ENCODE results near the gene INSYN2B. TPM values are rescaled to one million over a fixed set of nuclear protein-coding genes. Genes with fewer than 3 reads are reported as not detected.

INSYN2B gene
- polyA plus RNA-seq, 1 donor (not counting 4 experiments of a cell fraction or from before 2014, with no cell fraction given): 0.16 TPM

GRCh38 chr5:169945831-169946261 lies 34.4 kb downstream of the INSYN2B start:
- Histone ChIP-seq H3K36me3 (ENCODE audit: control insufficient read depth in 2 of 2, extremely low read depth in 1 of 2, insufficient read depth in 2 of 2, low read length in 2 of 2) (no peaks in the 10 kb centered on the region), H3K27me3 (ENCODE audit: control insufficient read depth, extremely low read depth, insufficient read depth, low read length) (no peaks in the 10 kb centered on the region), H3K9ac (ENCODE audit: control insufficient read depth, extremely low read depth, insufficient read depth, low read length) (no peak overlapping the region), H3K27ac (ENCODE audit: control insufficient read depth, insufficient read depth, low read length) (no peak overlapping the region), H2AFZ (ENCODE audit: control insufficient read depth, low read length) (no peak overlapping the region), H3K4me2 (ENCODE audit: control insufficient read depth, extremely low read depth, insufficient read depth, low read depth, low read length) (no peak overlapping the region), H3K9me3 (ENCODE audit: control insufficient read depth, low read depth, low read length) (no peaks in the 10 kb centered on the region), H3K4me3 (ENCODE audit: control insufficient read depth in 2 of 3, extremely low read depth in 1 of 3, insufficient read depth in 2 of 3, low read depth in 1 of 3, low read length in 3 of 3) (no peak overlapping the region), H3K79me2 (ENCODE audit: control insufficient read depth, insufficient read depth, low read length) (no peaks in the 10 kb centered on the region), H3K4me1 (ENCODE audit: control insufficient read depth, extremely low read depth, insufficient read depth, low read length) (peaks cover 8% of the 10 kb centered on the region), H4K20me1 (ENCODE audit: control insufficient read depth, extremely low read depth, insufficient read depth, low read length) (no peaks in the 10 kb centered on the region), H3K9me1 (ENCODE audit: control insufficient read depth, extremely low read depth, insufficient read depth, low read length) (no peaks in the 10 kb centered on the region)
- dilution Hi-C loops (cut with MboI; ENCODE audit: extremely low pct_ligation_motif_present, low sequenced_read_pairs): no loop called here
- no peak for TF ChIP-seq EZH2 (IDR thresholded peaks at IDR 0.05; ENCODE audit: low read length)
- TF ChIP-seq CTCF (optimal IDR thresholded peaks at IDR 0.05 in 1 of 3, IDR thresholded peaks at IDR 0.05 in 1 of 3, conservative IDR thresholded peaks at IDR 0.05 in 1 of 3; ENCODE audit: extremely low read depth in 1 of 3, insufficient read depth in 2 of 3, low read length in 3 of 3): no peak
- DNase-seq (ENCODE audit: low read depth, low spot score): no peak
- FAIRE-seq: no peak

GRCh38 chr5:169944922-169945680 lies 35.2 kb downstream of the INSYN2B start:
- no peaks in the 10 kb centered on the region for H3K9me3 ChIP-seq (ENCODE audit: control insufficient read depth, low read depth, low read length)
- no peaks in the 10 kb centered on the region for H3K27me3 ChIP-seq (ENCODE audit: control insufficient read depth, extremely low read depth, insufficient read depth, low read length)
- H3K27ac ChIP-seq (ENCODE audit: control insufficient read depth, insufficient read depth, low read length): no peak overlapping the region
- H3K36me3 ChIP-seq (ENCODE audit: control insufficient read depth in 2 of 2, extremely low read depth in 1 of 2, insufficient read depth in 2 of 2, low read length in 2 of 2): no peaks in the 10 kb centered on the region
- H3K4me1 ChIP-seq (ENCODE audit: control insufficient read depth, extremely low read depth, insufficient read depth, low read length): peaks cover 8% of the 10 kb centered on the region
- no peak overlapping the region for H3K4me3 ChIP-seq (ENCODE audit: control insufficient read depth in 2 of 3, extremely low read depth in 1 of 3, insufficient read depth in 2 of 3, low read depth in 1 of 3, low read length in 3 of 3)
- H3K4me2 ChIP-seq (ENCODE audit: control insufficient read depth, extremely low read depth, insufficient read depth, low read depth, low read length): no peak overlapping the region
- no peaks in the 10 kb centered on the region for H3K79me2 ChIP-seq (ENCODE audit: control insufficient read depth, insufficient read depth, low read length)
- dilution Hi-C loops (cut with MboI; ENCODE audit: extremely low pct_ligation_motif_present, low sequenced_read_pairs): no loop called here
- FAIRE-seq: no peak
- no peak overlapping the region for H2AFZ ChIP-seq (ENCODE audit: control insufficient read depth, low read length)
- no peak for DNase-seq (ENCODE audit: low read depth, low spot score)
- no peak overlapping the region for H3K9ac ChIP-seq (ENCODE audit: control insufficient read depth, extremely low read depth, insufficient read depth, low read length)
- TF ChIP-seq CTCF (optimal IDR thresholded peaks at IDR 0.05 in 1 of 3, IDR thresholded peaks at IDR 0.05 in 1 of 3, conservative IDR thresholded peaks at IDR 0.05 in 1 of 3; ENCODE audit: extremely low read depth in 1 of 3, insufficient read depth in 2 of 3, low read length in 3 of 3) (no peak), EZH2 (IDR thresholded peaks at IDR 0.05; ENCODE audit: low read length) (no peak)
- no peaks in the 10 kb centered on the region for H3K9me1 ChIP-seq (ENCODE audit: control insufficient read depth, extremely low read depth, insufficient read depth, low read length)
- no peaks in the 10 kb centered on the region for H4K20me1 ChIP-seq (ENCODE audit: control insufficient read depth, extremely low read depth, insufficient read depth, low read length)
